Muscle layer of colon (tissue), 2 donors: ENCODE data around the gene KIF9.
"Not testable (repeated sequence)": the region's sequence is repeated elsewhere in the genome, so short reads cannot be mapped to it uniquely, and the experiment has no call there.

Source experiments
- H3K27ac ChIP-seq: one replicate; pipeline ENCODE4 v1.7.0; 2013; ENCODE audit warnings: low read depth, mild to moderate bottlenecking, low read length, moderate library complexity
- H3K27me3 ChIP-seq, 2 donors: one replicate each; pipeline ENCODE4 v1.7.0; 2013; ENCODE audit warnings: low read length in 2 of 2, mild to moderate bottlenecking in 2 of 2; ENCODE audit not compliant: insufficient read depth in 2 of 2, control insufficient read depth in 1 of 2
- H3K36me3 ChIP-seq: one replicate; pipeline ENCODE4 v1.7.0; 2013; ENCODE audit warnings: mild to moderate bottlenecking, low read length; ENCODE audit not compliant: insufficient read depth
- H3K4me1 ChIP-seq: one replicate; pipeline ENCODE4 v1.7.0; 2013; ENCODE audit warnings: mild to moderate bottlenecking, low read length; ENCODE audit not compliant: insufficient read depth
- H3K4me3 ChIP-seq, 2 donors: one replicate each; pipeline ENCODE4 v1.7.0; 2013; ENCODE audit warnings: low read length in 2 of 2, low read depth in 1 of 2, mild to moderate bottlenecking in 1 of 2, moderate library complexity in 1 of 2
- H3K9ac ChIP-seq: one replicate; pipeline ENCODE4 v1.7.0; 2013; ENCODE audit warnings: low read length
- H3K9me3 ChIP-seq: one replicate; pipeline ENCODE4 v1.7.0; 2013; ENCODE audit warnings: mild to moderate bottlenecking, low read length
- donor health status: abdominal sarcoma.
- donor health status: Adenocarcinoma of cecum.

KIF9 gene

DNA sequence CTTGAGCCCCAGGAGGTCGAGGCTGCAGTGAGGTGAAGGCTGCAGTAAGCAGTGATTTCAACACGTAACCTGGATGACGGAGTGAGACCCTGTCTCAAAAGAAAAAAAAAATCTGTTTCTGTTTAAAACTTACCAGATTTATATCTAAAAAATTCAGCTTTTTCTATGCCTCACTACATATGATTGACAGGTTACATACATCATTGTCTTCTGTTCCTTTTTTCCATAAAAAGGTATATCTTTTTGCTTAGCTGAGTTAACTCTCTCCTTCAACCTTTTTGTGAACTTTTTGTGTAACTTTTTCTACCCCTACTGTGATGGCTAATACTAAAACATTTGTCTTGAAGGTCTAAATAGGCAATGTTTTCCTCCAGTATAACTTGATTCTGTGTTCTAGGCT, 80.1 kb downstream of the KIF9 start:
- H3K9me3 ChIP-seq = no peaks in the 10 kb centered on the region
- H3K27ac ChIP-seq = no peak overlapping the region
- H3K4me3 ChIP-seq = no peak overlapping the region
- no peaks in the 10 kb centered on the region for H3K36me3 ChIP-seq
- no peak overlapping the region for H3K9ac ChIP-seq
- H3K27me3 ChIP-seq = no peaks in the 10 kb centered on the region
- H3K4me1 ChIP-seq = no peaks in the 10 kb centered on the region

DNA sequence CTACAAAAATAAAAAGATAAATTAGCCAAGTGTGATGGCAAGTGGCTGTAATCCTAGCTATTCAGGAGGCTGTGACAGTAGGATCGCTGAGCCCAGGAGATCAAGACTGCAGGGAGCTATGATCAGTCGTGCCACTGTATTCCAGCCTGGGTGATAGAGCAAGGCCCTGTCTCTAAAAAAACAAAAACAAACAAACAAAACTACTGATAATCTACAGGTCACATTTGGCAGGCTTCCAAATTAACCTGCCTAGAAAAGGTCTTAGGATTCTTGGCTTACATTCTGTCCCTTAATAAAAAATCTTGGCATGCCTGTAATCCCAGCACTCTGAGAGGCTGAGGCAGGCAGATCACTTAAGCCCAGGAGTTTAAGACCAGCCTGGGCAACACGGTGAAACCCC, 85.3 kb downstream of the KIF9 start:
- H3K36me3 ChIP-seq = no peaks in the 10 kb centered on the region

GRCh38 chr3:47194994-47195393, 87.6 kb downstream of the KIF9 start:
- Histone ChIP-seq H3K27me3 (no peaks in the 10 kb centered on the region), H3K27ac (no peak overlapping the region), H3K9me3 (no peaks in the 10 kb centered on the region), H3K9ac (no peak overlapping the region), H3K4me3 (no peak overlapping the region), H3K4me1 (no peaks in the 10 kb centered on the region), H3K36me3 (no peaks in the 10 kb centered on the region)

More for the DNA sequence above, 85.3 kb downstream of the KIF9 start:
- Histone ChIP-seq H3K9ac (no peak overlapping the region), H3K4me3 (no peak overlapping the region), H3K9me3 (no peaks in the 10 kb centered on the region), H3K4me1 (no peaks in the 10 kb centered on the region), H3K27ac (no peak overlapping the region), H3K27me3 (no peaks in the 10 kb centered on the region)

DNA sequence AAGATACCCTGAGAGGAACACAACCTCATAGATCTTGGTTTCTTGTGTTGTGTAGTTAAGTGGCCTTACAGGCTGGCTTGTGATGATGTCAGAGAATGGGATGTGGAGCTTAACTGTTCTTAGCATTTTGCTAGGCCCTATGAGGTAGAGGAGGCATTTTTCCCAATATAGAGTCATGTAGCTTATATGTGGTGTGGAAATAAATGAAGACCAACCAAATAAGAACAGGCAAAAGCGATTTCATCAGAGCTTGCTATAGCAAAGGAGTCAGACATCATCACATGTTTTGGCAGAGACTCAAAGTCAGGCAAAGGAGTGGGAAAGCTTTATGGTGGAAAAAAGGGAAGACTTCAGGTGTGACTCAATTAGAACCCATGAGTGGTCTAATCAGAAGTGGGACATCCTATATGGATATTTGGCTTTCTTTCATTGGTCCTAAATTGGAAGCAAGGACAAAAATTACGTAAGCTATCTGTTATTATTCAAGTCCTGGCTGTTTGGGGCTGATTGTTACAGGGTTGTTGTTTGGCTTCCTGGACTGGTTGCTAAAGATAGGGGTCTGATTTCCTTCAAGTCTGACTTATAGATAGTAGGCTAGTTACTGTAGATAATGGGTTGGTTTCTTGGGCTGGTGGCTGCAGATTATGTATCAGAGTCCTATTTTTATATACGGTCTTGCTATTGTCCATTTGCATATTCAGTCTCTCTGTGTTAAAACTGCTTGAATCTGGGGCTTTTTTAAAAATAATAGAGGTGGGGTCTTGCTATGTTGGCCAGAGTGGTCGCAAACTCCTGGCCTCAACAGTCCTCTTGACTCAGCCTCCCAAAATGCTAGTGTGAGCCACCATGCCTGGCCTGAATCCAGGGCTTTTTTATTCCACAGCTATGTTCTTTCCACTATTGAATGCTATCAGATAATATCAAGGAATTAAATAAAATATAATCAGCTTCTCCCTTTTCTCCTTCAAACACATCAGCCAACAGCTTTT, 88.4 kb downstream of the KIF9 start:
- H3K27me3 ChIP-seq = no peaks in the 10 kb centered on the region
- H3K9ac ChIP-seq = no peak overlapping the region
- no peaks in the 10 kb centered on the region for H3K36me3 ChIP-seq
- no peak overlapping the region for H3K4me3 ChIP-seq
- no peak overlapping the region for H3K27ac ChIP-seq
- no peaks in the 10 kb centered on the region for H3K9me3 ChIP-seq
- no peaks in the 10 kb centered on the region for H3K4me1 ChIP-seq

DNA sequence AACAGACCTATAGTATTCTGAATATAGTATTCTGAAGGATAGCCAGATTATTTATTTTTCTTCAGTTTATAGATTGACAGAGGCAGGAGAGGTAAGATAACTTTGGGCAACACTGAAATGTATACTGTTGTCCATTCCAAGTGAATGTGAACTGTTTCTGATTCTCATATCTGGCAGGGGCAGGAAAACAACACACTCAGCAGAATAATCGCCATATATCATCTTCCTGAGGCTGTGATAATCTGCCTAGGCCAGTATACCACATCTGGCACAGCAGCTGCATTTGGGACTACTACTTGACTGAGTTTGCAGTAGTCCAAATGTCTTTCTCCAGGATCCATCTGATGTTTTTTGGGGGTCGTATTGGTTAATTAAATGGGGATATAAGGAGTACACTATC, 96.3 kb downstream of the KIF9 start:
- no peaks in the 10 kb centered on the region for H3K4me1 ChIP-seq
- no peaks in the 10 kb centered on the region for H3K36me3 ChIP-seq
- H3K9ac ChIP-seq = no peak overlapping the region
- H3K4me3 ChIP-seq = no peak overlapping the region
- H3K9me3 ChIP-seq = no peaks in the 10 kb centered on the region
- no peaks in the 10 kb centered on the region for H3K27me3 ChIP-seq
- H3K27ac ChIP-seq = no peak overlapping the region

- H3K36me3 ChIP-seq, H3K9me3 ChIP-seq, H3K27me3 ChIP-seq, H3K9ac ChIP-seq, H3K4me3 ChIP-seq, H3K4me1 ChIP-seq, H3K27ac ChIP-seq: not testable (repeated sequence)
Observed at GRCh38 chr3:47181685-47182084, 100.9 kb downstream of the KIF9 start.

- not testable (repeated sequence) for H3K9me3 ChIP-seq, H3K4me3 ChIP-seq, H3K4me1 ChIP-seq, H3K9ac ChIP-seq, H3K27ac ChIP-seq, H3K27me3 ChIP-seq, H3K36me3 ChIP-seq
Observed at GRCh38 chr3:47180011-47180410, 102.6 kb downstream of the KIF9 start.
